Fibroblast of villous mesenchyme (primary cell): ENCODE data around the gene ARID1B. TPM values are rescaled to one million over a fixed set of nuclear protein-coding genes. Genes with fewer than 3 reads are reported as not detected.

Source experiments
- DNase-seq: peaks from one replicate; pipeline ENCODE4 v3.0.0-alpha.2; 2010; ENCODE audit warnings: low read depth
- H3K4me3 ChIP-seq: 2 replicates; pipeline ENCODE4 v1.5.1; 2011; ENCODE audit warnings: low read depth, mild to moderate bottlenecking, low read length
- CTCF ChIP-seq: IDR thresholded peaks from 2 replicates; pipeline ENCODE4 v1.5.1; 2012; ENCODE audit warnings: low read depth, mild to moderate bottlenecking, low read length; ENCODE audit not compliant: insufficient read depth
- total RNA-seq: library from RNA; depleted of rRNA; stranded (reverse); fragments of >200 nt; gene quantifications from 2 replicates; pipeline ENCODE4 v1.2.3, GENCODE V29; 2012

ARID1B gene
- total RNA-seq, 1 donor, result 41.0 TPM

- H3K4me3 ChIP-seq, result no peak overlapping the region
- no peak for DNase-seq
- TF ChIP-seq CTCF, result no peak
These were observed 73.2 kb downstream of the ARID1B start for GRCh38 chr6:156850353-156850752.

- no peak overlapping the region for H3K4me3 ChIP-seq
- no peak for TF ChIP-seq CTCF
- DNase-seq, result no peak
These were observed 74.3 kb downstream of the ARID1B start for GRCh38 chr6:156851454-156851921.

- no peak overlapping the region for H3K4me3 ChIP-seq
- no peak for TF ChIP-seq CTCF
- DNase-seq, result no peak
These were observed 75.1 kb downstream of the ARID1B start for GRCh38 chr6:156852147-156852857.

GRCh38 chr6:156852858-156853216 lies 75.7 kb downstream of the ARID1B start:
- TF ChIP-seq CTCF, result no peak

GRCh38 chr6:156853733-156854132 lies 76.6 kb downstream of the ARID1B start:
- H3K4me3 ChIP-seq, result no peak overlapping the region
- no peak for TF ChIP-seq CTCF
- DNase-seq, result no peak

More at GRCh38 chr6:156852858-156853216, 75.7 kb downstream of the ARID1B start:
- no peak for DNase-seq
- no peak overlapping the region for H3K4me3 ChIP-seq

GRCh38 chr6:156854466-156855161 lies 77.4 kb downstream of the ARID1B start:
- DNase-seq, result no peak
- H3K4me3 ChIP-seq, result no peak overlapping the region
- TF ChIP-seq CTCF, result no peak

GRCh38 chr6:156857573-156857972 lies 80.4 kb downstream of the ARID1B start:
- no peak for TF ChIP-seq CTCF
- DNase-seq, result no peak
- no peak overlapping the region for H3K4me3 ChIP-seq
